ENCODE measurements around the gene AARS1.
"Not testable (repeated sequence)": the region's sequence is repeated elsewhere in the genome, so short reads cannot be mapped to it uniquely, and the experiment has no call there.

AARS1 gene

GRCh38 chr16:70224645-70225044 lies 64.7 kb downstream of the AARS1 start:
- DNase-seq (ENCODE audit: low read depth in 2 of 2), result not testable (repeated sequence)

GRCh38 chr16:70223971-70224513 lies 65.3 kb downstream of the AARS1 start:
- not testable (repeated sequence) for DNase-seq (ENCODE audit: low read depth in 2 of 2)

GRCh38 chr16:70223216-70223615 lies 66.1 kb downstream of the AARS1 start:
- DNase-seq (ENCODE audit: low read depth in 2 of 2), result not testable (repeated sequence)

- not testable (repeated sequence) for DNase-seq (ENCODE audit: low read depth in 2 of 2)
Measured at GRCh38 chr16:70222574-70222973, 66.7 kb downstream of the AARS1 start.

GRCh38 chr16:70218586-70218985 lies 70.7 kb downstream of the AARS1 start:
- not testable (repeated sequence) for DNase-seq (ENCODE audit: low read depth in 2 of 2)

- not testable (repeated sequence) for DNase-seq (ENCODE audit: low read depth in 2 of 2)
Measured at GRCh38 chr16:70206382-70206781, 82.9 kb downstream of the AARS1 start.

- DNase-seq (ENCODE audit: low read depth in 2 of 2), result not testable (repeated sequence)
Measured at GRCh38 chr16:70204668-70205405, 84.5 kb downstream of the AARS1 start.

- DNase-seq (ENCODE audit: low read depth in 2 of 2), result not testable (repeated sequence)
Measured at GRCh38 chr16:70204010-70204409, 85.3 kb downstream of the AARS1 start.

- not testable (repeated sequence) for DNase-seq (ENCODE audit: low read depth in 2 of 2)
Measured at GRCh38 chr16:70203508-70203907, 85.8 kb downstream of the AARS1 start.
